Lung microvascular endothelial cell (primary cell): ENCODE data around the gene MYOF. TPM values are rescaled to one million over a fixed set of nuclear protein-coding genes. Genes with fewer than 3 reads are reported as not detected.

Experiments
- DNase-seq, 2 donors: peaks; one replicate each; pipeline versions ENCODE4 v3.0.0 to v3.0.0-alpha.2; 2010; ENCODE audit warnings: low read depth in 2 of 2
- total RNA-seq: library from RNA; depleted of rRNA; stranded (reverse); fragments of >200 nt; gene quantifications from 2 replicates; pipeline ENCODE4 v1.2.1, GENCODE V29; 2014

MYOF gene
- total RNA-seq, 1 donor from 2014 or later = 58.1 TPM

DNA sequence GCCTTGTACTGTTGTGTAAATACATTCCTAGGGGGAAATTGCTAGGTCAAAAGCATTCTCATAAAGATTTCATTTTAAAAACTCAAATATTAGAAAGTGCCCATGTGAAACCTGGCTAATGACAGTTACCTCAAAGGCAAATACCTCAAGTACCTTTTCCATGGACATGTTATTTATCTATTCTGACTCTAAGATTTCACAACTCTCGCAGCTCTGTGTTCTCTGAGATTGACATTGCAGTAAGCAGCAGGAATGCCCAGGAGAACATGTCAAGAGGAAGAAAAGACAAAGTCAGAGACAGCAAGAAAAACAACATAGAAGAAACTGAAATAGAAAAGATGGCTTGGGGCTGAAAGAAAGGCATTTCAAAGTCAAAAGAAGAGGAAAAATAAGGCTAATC is 221.0 kb downstream of the MYOF start:
- DNase-seq = no peak

DNA sequence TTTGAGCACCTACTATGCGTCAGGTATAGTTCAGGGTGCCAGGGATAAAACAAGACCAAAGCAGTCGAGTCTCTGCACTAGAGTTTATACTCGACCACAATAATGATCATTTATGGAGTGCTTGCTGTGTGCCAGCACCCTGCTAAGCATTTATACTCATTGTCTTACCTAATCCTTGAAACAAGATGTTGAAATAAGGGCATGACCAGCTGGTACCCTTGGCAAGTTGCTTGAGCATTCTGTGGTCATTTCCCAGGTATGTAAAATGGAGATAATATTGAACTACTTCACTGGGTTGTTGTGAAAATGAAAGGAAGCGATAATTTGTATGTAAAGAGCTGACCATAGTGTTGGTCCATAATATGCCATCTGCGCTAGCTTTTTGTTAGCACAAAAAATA is 223.0 kb downstream of the MYOF start:
- DNase-seq = no peak

Other genes with a start within 250 kb of the MYOF start
- gene CEP55, start 14.3 kb upstream of the MYOF start, total RNA-seq = 6.2 and 18.7 TPM in 2 replicates
- not detected in 2 replicates for gene FFAR4, start 84.3 kb upstream of the MYOF start, total RNA-seq
- gene RBP4, start 118.9 kb upstream of the MYOF start, total RNA-seq = not detected in 2 replicates
- not detected in 2 replicates for gene PDE6C, start 130.2 kb upstream of the MYOF start, total RNA-seq
- 1.1 and 3.2 TPM in 2 replicates for gene FRA10AC1, start 220.3 kb upstream of the MYOF start, total RNA-seq